GM12873 (cell line): ENCODE measurements around the gene OR5H15.

Experiments used
- CTCF ChIP-seq: IDR thresholded peaks from 2 replicates; pipeline ENCODE4 v1.5.1; 2012; ENCODE audit warnings: low read depth, mild to moderate bottlenecking, moderate library complexity, low read length, control low read depth; ENCODE audit not compliant: insufficient read depth; ENCODE audit errors: missing control alignments

OR5H15 gene

GRCh38 chr3:98209244-98209643, 42.7 kb downstream of the OR5H15 start:
- TF ChIP-seq CTCF = no peak

DNA sequence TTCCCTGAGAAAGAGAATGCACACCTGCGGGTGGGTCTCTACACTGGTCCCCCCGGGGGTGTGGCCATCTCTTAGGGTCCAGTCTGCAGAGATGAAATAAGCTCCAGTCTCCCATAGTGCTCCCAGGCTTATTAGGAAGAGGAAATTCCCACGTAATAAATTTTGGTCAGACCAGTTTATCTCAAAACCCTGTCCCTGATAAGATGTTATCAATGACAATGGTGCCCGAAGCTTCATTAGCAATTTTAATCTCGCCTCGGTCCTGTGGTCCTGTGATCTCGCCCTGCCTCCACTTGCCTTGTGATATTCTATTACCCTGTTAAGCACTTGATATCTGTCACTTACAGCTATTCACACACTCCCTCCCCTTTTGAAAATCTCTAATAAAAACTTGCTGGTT, 46.8 kb downstream of the OR5H15 start:
- TF ChIP-seq CTCF = no peak

GRCh38 chr3:98215051-98215450, 48.6 kb downstream of the OR5H15 start:
- no peak for TF ChIP-seq CTCF
